HL-60 (cell line): ENCODE measurements around the gene PRDM16.

Source experiments
- DNase-seq, 2 experiments: peaks; one replicate each; pipeline ENCODE4 v3.0.0-alpha.2; 2010 to 2020; ENCODE audit warnings: low read depth in 1 of 2, low spot score in 1 of 2
- H3K27ac ChIP-seq: fragments of 250-450 bp; sonication (Bioruptor Pico); replicated peaks from 2 replicates; pipeline ENCODE4 v1.5.1; 2020; ENCODE audit warnings: mild to moderate bottlenecking, moderate library complexity
- H3K27me3 ChIP-seq: fragments of 250-450 bp; sonication (Bioruptor Pico); 2 replicates; pipeline ENCODE4 v1.5.1; 2021; ENCODE audit warnings: mild to moderate bottlenecking, moderate library complexity; ENCODE audit not compliant: insufficient read depth, poor library complexity, severe bottlenecking
- H3K4me3 ChIP-seq: replicated peaks from 2 replicates; pipeline ENCODE4 v1.5.1; 2011; ENCODE audit warnings: mild to moderate bottlenecking, control low read depth, low read length; ENCODE audit not compliant: insufficient read depth
- CTCF ChIP-seq: IDR thresholded peaks from one replicate; pipeline ENCODE4 v1.5.1; 2011; ENCODE audit warnings: low read length, control low read depth, inconsistent platforms; ENCODE audit not compliant: insufficient read depth
- GABPA ChIP-seq: IDR thresholded peaks from 2 replicates; pipeline ENCODE4 v1.6.1; 2012; ENCODE audit warnings: low read depth
- POLR2AphosphoS5 ChIP-seq: IDR thresholded peaks from 2 replicates; pipeline ENCODE4 v1.6.1; 2012; ENCODE audit warnings: low read depth
- REST ChIP-seq: IDR thresholded peaks from 2 replicates; pipeline ENCODE4 v1.6.1; 2012; ENCODE audit warnings: low read depth; ENCODE audit not compliant: insufficient replicate concordance
- SPI1 ChIP-seq: IDR thresholded peaks from 2 replicates; pipeline ENCODE4 v1.6.1; 2012; ENCODE audit warnings: low read depth, mild to moderate bottlenecking, borderline replicate concordance

PRDM16 gene

GRCh38 chr1:3463408-3463863 is 394.4 kb downstream of the PRDM16 start:
- Histone ChIP-seq H3K27me3 (peaks cover 2% of the 10 kb centered on the region), H3K4me3 (no peak overlapping the region), H3K27ac (no peak overlapping the region)
- TF ChIP-seq CTCF (no peak), GABPA (no peak), REST (no peak), POLR2AphosphoS5 (no peak), SPI1 (no peak)
- DNase-seq = no peak

- no peaks in the 10 kb centered on the region for H3K27me3 ChIP-seq
- no peak overlapping the region for H3K4me3 ChIP-seq
- no peak overlapping the region for H3K27ac ChIP-seq
- no peak for DNase-seq
- TF ChIP-seq REST (no peak), CTCF (no peak), GABPA (no peak), SPI1 (no peak), POLR2AphosphoS5 (no peak)
Measured at GRCh38 chr1:3463891-3464648, 395.1 kb downstream of the PRDM16 start.

GRCh38 chr1:3464649-3465025 is 395.6 kb downstream of the PRDM16 start:
- no peaks in the 10 kb centered on the region for H3K27me3 ChIP-seq
- no peak for DNase-seq
- no peak overlapping the region for H3K27ac ChIP-seq
- no peak overlapping the region for H3K4me3 ChIP-seq
- no peak for TF ChIP-seq CTCF
- TF ChIP-seq REST = no peak
- TF ChIP-seq SPI1 = no peak
- TF ChIP-seq POLR2AphosphoS5 = no peak
- no peak for TF ChIP-seq GABPA
